ENCODE measurements around the gene CCK.
"Not testable (repeated sequence)": the region's sequence is repeated elsewhere in the genome, so short reads cannot be mapped to it uniquely, and the experiment has no call there.

CCK gene, protein sequence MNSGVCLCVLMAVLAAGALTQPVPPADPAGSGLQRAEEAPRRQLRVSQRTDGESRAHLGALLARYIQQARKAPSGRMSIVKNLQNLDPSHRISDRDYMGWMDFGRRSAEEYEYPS

GRCh38 chr3:42266085-42266484 lies at the start of gene CCK:
Gene CCK (minus strand): TSS chr3:42266185. CDS start chr3:42263630, 2,555 bp downstream.
- DNase-seq, result no peak

DNA sequence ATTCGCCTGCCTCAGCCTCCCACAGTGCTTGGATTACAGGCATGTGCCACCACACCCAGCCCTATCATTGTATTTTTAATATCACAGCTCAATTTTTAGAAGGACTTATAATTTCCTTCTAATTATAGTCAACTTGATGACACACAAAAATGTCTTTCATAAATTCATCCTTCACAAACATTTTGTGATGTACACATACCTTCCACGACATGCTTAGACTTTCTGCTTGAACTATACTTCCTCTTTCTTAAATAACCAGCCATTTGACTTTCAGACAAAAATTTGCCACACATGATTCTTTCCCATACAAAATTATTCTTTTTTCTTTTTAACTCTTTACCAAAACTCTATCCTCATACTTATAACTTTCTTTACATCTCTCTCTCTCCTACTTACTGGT lies 48.4 kb upstream of the CCK start:
- DNase-seq, result no peak

GRCh38 chr3:42308651-42309050 lies 42.7 kb upstream of the CCK start:
- no peak for DNase-seq

- DNase-seq, result no peak
These were observed 40.5 kb upstream of the CCK start for GRCh38 chr3:42306499-42306898.

DNA sequence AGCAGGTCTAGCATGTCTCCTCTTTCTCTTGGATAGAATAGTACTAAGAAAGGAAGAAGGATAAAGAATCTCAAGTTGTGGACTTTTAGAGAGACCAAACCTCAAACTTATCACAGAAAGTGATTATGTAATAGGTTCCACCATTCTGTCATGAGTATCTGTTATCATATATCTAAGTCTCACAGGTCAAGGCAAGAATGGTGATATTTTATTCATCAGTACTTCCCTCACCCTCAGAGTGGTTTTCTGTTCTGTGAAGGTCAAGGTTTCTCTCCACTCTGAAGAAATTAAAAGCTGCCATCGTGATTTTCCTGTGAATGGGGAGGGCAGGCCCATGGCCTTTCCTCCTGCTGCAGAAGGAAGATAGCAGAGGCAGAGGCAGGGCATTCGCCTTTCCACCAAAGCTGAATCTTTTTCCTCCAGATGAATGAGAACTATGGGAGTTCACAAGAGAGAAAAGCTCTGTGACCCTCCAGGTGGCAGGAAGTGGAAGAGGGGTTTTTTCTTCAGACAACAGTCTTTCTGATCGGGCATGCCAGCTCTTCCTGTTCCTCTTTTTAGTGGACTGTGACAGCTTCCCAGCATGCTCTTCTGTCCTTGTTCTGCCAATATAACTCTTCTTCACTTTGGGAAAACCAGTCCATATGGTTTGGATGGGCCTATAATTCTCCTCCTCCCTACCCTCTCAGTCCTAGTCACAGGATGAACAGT lies 37.1 kb upstream of the CCK start:
- no peak for DNase-seq

DNA sequence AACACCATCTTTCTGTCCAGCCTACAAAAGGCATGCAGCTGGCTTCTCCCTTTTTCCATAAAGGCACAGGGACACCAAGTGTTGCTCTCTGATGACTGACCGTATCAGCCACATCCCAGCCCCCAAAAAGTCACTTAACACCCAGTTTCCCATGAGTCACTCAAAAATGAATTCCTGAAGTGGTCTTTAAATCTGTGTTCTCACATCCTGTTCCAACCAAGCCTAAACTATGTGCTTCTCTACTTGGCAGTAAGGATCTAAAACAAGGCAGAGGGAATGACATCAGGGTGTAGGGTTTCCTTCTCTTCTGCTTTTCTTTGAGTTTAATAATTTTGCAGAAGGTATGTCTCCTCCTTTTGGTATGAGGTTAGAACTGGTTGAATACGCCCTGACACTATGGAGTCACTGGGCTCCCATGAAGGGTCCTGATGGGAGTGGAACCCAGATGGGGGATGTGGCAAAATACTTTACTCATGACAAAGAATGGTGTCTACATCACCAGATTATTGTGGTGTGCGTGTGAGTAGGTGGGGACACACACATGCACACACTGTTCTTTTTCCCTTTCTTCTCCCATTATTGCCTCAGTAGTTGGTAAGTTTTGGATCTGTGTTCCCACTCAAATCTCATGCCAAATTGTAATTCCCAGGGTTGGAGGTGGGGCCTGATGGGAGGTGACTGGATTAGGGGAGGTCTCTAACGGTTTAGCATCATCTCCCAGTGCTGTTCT lies 35.6 kb upstream of the CCK start:
- no peak for DNase-seq

GRCh38 chr3:42300778-42301177 lies 34.8 kb upstream of the CCK start:
- DNase-seq, result no peak

DNA sequence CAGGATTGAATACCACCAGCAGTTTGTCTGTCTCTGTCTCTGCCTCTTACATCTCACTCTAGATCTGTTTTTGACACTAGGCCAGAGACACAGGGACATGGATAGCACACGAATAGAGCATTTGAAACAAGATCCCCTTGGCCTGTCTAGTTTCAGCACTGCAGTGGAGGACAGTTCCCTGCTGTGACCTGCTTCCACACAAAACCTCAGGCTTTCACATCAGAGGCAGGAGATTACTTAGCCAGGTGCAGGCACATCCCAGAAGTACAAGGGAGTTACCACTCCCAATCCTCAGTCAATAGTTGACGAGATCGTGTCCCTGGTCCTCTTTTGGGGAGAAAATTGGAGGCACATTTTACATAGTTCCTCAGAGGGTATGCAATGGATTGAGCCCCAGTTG lies 34.0 kb upstream of the CCK start:
- DNase-seq, result no peak

DNA sequence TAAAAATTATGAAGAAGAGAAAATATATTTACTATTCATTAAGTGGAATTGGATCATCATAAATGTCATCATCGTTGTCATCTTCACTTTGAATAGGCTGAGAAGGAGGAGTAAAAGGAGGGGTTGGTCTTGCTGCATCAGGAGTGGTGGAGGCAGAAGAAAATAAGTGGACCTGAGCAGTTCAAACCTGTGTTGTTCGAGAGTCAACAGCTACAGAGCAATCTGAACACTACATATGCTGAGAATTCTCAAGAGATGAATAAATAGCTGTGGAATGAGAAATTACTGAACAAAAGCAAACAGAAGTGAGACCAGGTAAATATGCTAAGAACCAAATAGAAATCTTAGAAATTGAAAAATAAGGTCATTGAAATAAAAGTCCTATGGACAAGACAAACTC lies 32.3 kb upstream of the CCK start:
- DNase-seq, result no peak

GRCh38 chr3:42292009-42292408 lies 26.0 kb upstream of the CCK start:
- no peak for DNase-seq

GRCh38 chr3:42290966-42291714 lies 25.2 kb upstream of the CCK start:
- DNase-seq, result no peak

DNA sequence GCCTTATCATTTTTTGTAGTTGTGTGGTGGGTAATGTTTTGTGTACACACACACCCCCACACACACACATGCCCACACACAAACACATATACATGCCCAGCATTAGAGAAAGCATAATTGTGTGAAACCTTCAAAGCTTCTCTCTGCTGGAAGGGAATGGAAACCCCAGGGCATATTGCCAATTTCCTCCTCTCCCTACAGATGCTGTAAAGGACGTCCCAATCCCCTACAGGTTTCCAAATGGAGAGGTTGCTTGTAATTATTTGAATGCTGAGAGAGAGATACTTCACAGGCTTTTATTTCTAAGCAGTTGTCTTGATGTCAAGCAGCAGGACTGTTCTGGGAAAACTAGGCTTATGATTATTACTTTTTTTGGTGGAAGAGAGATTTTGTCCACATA lies 23.0 kb upstream of the CCK start:
- DNase-seq, result no peak

DNA sequence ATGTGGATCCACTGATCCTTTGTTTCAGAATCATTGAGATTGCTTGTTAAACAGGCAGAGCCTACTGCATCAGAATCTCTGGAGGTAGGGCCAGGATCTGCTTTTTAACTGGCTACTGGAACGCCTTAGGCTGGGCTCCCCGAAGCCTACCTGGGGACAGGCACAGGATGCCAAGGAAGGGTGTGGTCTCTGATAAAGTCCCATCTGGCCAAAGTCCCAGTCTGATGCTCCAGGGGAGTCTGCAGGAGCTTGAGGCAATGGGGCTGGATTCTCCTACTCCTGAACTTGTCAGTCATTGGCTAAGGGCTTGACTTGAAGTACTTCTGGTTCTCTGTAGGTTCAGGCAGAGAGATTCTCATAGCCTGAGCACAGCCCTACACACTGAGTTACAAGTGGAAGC lies 22.4 kb upstream of the CCK start:
- DNase-seq, result no peak

DNA sequence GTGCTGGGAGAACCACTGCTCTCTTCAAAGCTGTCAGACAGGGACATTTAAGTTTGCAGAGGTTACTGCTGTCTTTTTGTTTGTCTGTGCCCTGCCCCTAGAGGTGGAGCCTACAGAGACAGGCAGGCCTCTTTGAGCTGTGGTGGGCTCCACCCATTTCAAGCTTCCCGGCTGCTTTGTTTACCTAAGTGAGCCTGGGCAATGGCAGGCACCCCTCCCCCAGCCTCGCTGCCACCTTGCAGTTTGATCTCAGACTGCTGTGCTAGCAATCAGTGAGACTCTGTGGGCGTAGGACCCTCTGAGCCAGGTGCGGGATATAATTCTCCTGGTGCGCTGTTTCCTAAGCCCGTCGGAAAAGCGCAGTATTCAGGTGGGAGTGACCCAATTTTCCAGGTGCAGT lies 21.4 kb upstream of the CCK start:
- not testable (repeated sequence) for DNase-seq

GRCh38 chr3:42277676-42278075 lies 11.7 kb upstream of the CCK start:
- DNase-seq, result no peak

DNA sequence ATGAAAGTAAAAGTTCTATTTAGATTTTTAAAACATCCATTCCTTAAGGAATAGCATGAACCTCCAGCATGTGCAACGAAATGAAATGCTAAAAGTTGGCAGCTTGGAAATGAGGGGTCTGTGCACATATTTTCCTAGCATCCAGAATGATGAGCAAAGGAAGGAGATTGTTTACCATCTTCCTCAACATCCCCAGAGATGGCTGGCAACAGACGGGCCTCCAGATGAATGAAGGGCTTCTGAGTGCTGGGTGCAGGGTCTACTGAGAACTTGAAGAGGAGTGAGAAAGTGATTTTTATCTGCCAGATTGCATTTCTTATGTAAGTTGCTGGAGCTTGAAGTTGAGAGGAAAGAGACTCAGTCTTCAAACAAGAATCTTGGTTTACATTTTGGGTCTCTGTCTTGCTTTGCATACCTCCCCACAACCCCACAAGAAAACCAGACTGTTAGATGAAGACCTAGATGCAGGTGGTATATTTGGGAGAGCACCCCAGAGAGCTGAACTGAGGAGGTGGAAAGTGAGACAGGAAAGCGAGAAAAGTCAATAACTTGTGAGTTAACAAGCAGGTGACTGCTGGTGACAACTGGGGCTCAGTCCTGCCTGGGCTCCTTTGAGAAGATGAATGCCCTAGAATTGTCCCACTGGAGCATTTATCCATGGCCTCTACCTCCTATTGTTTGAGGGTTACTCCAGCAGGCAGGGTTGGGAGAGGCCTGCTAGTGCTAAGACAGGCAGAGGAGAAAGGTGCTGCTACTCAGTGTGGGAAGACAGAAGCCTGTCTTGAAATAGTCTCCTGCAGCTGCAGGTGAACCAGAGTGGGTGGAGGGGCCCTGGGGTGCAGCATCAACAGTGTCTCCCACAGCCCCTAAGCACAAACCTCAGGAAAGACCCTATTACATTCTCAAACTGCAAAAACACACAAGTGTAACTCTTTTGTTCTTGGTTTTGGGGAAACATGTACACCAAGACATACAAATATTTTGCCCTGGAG lies 10.5 kb upstream of the CCK start:
- DNase-seq, result no peak

GRCh38 chr3:42275217-42275616 lies 9.2 kb upstream of the CCK start:
- no peak for DNase-seq

DNA sequence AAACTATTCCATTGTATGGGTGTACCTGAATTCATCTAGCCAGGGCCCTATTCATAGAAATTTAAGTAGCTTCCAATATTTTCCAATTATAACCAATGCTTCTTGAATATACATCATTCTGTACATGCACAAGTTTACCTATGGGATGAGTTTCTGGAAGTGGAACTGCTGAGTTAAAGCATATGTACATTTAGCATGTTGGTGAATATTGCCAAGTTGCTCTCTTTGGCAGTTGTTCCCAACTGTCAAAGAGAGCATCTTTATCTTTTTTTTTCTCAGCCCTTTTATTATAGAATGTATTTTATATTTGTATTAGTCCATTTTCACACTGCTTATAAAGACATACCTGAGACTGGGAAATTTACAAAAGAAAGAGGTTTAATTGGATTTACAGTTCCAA lies 8.3 kb upstream of the CCK start:
- no peak for DNase-seq

DNA sequence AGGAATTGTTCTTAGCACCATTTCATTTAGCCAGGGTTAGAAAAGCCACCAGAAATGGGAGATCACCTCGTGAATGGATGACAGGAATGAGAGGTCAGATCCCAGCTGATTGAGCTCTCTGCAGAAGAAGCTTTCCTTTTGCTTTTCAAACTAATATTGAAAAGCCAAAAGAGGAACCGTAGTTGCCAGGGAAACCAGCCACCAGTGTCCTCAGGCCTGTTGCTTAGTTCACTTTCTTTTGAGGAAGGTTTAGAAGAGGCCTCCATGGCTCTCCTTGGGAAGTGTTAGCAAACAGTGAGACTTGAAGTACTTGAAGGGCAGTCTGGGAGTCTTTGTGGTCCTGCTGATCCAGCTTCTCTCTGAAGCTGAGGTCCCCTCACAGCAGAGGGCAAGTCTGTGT lies 7.4 kb upstream of the CCK start:
- no peak for DNase-seq

DNA sequence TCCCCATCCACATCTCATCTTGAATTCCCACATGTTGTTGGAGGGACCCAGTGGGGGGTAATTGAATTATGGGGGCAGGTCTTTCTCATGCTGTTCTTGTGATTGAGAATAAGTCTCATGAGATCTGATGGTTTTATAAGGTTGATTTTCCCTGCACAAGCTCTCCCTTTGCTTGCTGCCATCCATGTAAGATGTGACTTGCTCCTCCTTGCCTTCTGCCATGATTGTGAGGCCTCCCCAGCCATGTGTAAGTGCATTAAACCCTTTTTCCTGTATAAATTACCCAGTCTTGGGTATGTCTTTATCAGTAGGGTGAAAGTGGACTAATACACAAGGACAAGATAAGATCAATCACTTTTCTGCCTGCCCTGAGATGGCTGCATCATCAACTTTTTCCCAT lies 5.8 kb upstream of the CCK start:
- DNase-seq, result no peak

DNA sequence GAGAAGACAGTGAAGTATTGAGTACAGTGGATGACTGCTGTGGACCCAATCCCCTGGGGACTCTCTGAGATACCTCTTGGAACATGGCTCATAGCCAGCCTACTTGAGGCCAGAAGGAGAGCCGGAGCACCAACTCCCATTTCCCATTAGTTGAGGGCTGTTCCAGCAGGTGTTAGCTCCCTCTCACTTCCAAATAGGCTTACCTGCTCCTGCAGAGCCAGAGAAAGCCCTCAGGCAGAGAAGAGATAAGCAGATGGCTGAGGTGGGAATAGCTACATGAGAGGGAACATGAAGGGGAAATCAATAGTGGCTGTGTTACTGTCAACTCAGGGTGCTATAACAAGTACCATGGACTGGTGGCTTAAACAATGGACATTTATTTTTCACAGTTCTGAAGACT lies 4.6 kb upstream of the CCK start:
- no peak for DNase-seq

DNA sequence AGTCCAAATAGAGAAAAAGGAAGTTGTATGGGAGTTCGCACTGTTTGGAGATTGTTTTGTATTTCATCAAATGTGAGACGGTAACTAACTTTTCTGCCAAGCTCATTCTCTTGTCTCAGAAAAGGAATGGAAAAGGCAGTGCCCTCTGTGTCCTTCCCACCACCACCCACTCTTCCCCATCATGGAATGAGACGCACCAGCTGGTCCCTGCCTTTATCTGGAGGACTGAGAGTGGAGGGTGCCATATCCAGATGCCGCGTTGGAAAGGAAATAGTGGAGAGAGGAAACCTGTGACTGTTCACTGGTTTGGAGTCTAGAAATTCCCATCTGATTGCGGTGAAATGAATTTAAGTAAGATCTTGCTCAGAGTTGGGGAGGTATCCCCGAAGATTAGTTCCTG lies 3.7 kb upstream of the CCK start:
- no peak for DNase-seq

DNA sequence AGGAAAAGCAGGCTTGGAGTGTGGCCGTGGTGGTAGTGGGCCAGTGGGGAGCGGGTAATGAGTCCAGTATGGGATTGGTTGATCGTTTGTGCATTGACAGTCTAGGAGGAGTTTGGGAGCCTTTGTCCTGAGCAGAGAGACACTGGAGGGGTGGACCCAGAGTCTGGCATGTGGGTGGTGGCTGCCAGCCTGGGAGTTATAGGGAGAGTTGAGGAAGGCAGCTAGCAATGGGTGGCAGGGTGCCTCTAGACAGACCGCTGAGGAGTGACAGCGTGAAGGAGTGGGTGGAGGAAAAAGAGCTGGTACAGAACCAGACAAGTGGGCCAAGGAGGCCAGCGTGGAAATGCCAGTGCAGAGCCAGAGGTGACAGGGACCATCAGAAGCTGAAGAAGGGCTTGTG lies 1.9 kb upstream of the CCK start:
- no peak for DNase-seq

Measured in NCI-H526 treated with DMSO at 0.1 percent for 48 hours (cell line).